ENCODE results near the gene ZIK1.

GRCh38 chr19:57559404-57560025, 24.4 kb upstream of the ZIK1 start, which contains the start of gene ZNF550:
- TF ChIP-seq CTCF (optimal IDR thresholded peaks at IDR 0.05 in 1 of 3, IDR thresholded peaks at IDR 0.05 in 1 of 3, conservative IDR thresholded peaks at IDR 0.05 in 1 of 3; ENCODE audit: extremely low read depth in 1 of 3, insufficient read depth in 2 of 3, low read length in 3 of 3) = no peak
- TF ChIP-seq EZH2 (IDR thresholded peaks at IDR 0.05; ENCODE audit: low read length) = no peak

Measured in keratinocyte (primary cell).